Neutrophil (primary cell): Measurements from ENCODE around the gene CRLF1.

Experiments used
- H3K27ac ChIP-seq: fragments of 200-600 bp; sonication (generic); 2 replicates; pipeline ENCODE4 v1.5.1; 2016; ENCODE audit warnings: mild to moderate bottlenecking, moderate library complexity
- H3K27me3 ChIP-seq: fragments of 200-600 bp; sonication (generic); 2 replicates; pipeline ENCODE4 v1.6.0; 2016; ENCODE audit warnings: mild to moderate bottlenecking
- H3K36me3 ChIP-seq: fragments of 200-600 bp; sonication (generic); 2 replicates; pipeline ENCODE4 v1.5.1; 2017
- H3K4me1 ChIP-seq, 2 experiments: fragments of 200-600 bp in 1 of 2; sonication (generic) in 1 of 2; 1 replicate in 1 of 2; 2 replicates in 1 of 2; pipeline versions ENCODE4 v1.5.1 to v1.6.1; 2013 to 2016; ENCODE audit warnings: low read depth in 1 of 2, low read length in 1 of 2, mild to moderate bottlenecking in 1 of 2, moderate library complexity in 1 of 2; ENCODE audit not compliant: control insufficient read depth in 1 of 2, insufficient read depth in 1 of 2
- H3K4me3 ChIP-seq, 2 experiments: fragments of 200-600 bp in 1 of 2; sonication (generic) in 1 of 2; 1 replicate in 1 of 2; 2 replicates in 1 of 2; pipeline ENCODE4 v1.5.1; 2013 to 2016; ENCODE audit warnings: low read depth in 1 of 2, low read length in 1 of 2, mild to moderate bottlenecking in 1 of 2, moderate library complexity in 1 of 2
- H3K9me3 ChIP-seq: fragments of 200-600 bp; sonication (generic); 2 replicates; pipeline ENCODE4 v1.5.1; 2016
- CTCF ChIP-seq: fragments of 200-600 bp; sonication (generic); IDR thresholded peaks from 2 replicates; pipeline ENCODE4 v1.5.1; 2016; ENCODE audit warnings: antibody characterized with exemption

CRLF1 gene

GRCh38 chr19:18557411-18558201 lies 49.0 kb downstream of the CRLF1 start, which contains the start of gene KXD1:
TSS of gene KXD1 (plus strand) at chr19:18557870. CDS start at chr19:18562057, 4,187 bp downstream.
- peaks cover 9% of the 10 kb centered on the region for H3K36me3 ChIP-seq
- peak; percentile 34 for TF ChIP-seq CTCF
- H3K27me3 ChIP-seq, result no peaks in the 10 kb centered on the region
- no peaks in the 10 kb centered on the region for H3K9me3 ChIP-seq
- peak within 1 kb of the TSS; percentile 93 to 96 for H3K4me3 ChIP-seq
- H3K4me1 ChIP-seq, result peaks cover 10 to 22% of the 10 kb centered on the region in 2 experiments
- H3K27ac ChIP-seq, result peak within 1 kb of the TSS; percentile 89

GRCh38 chr19:18551631-18552030 lies 55.0 kb downstream of the CRLF1 start:
- Histone ChIP-seq H3K36me3 (no peaks in the 10 kb centered on the region), H3K9me3 (no peaks in the 10 kb centered on the region), H3K27ac (no peak overlapping the region), H3K27me3 (peaks cover 7% of the 10 kb centered on the region), H3K4me3 (no peak overlapping the region), H3K4me1 (no peaks in the 10 kb centered on the region)
- TF ChIP-seq CTCF, result no peak

- H3K27ac ChIP-seq, result peak overlapping the region; percentile 95
- no peaks in the 10 kb centered on the region for H3K27me3 ChIP-seq
- H3K4me1 ChIP-seq, result peaks cover 41 to 42% of the 10 kb centered on the region in 2 experiments
- no peaks in the 10 kb centered on the region for H3K9me3 ChIP-seq
- H3K4me3 ChIP-seq, result peak overlapping the region; percentile 73 to 82
- peak; percentile 47 for TF ChIP-seq CTCF
- peaks cover 30% of the 10 kb centered on the region for H3K36me3 ChIP-seq
These were observed 62.7 kb downstream of the CRLF1 start for GRCh38 chr19:18543814-18544475.
